ENCODE data around the gene SLC19A1.

Gene SLC19A1

DNA sequence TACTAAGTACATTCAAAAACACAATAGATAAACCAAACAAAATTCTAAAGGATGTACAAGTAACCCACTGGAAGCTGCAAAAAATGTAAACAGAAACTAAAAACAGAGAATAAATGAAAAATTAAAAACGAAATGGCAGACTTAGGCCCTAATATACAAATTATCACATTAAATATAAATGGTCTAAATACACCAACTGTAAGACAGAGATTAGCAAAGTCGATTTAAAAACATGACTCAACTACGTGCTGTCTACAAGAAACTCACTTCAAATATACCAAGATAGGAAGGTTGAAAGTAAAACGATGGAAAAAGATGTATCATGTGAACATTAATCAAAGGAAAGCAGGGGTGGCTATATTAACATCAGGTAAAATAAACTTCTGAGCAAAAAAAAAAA is 23.1 kb downstream of the SLC19A1 start:
- H3K27ac ChIP-seq (replicated peaks), result peak overlapping the region; percentile 84
- no peaks in the 10 kb centered on the region for H3K27me3 ChIP-seq (ENCODE audit: insufficient read depth, poor library complexity, severe bottlenecking)
- TF ChIP-seq, protein P1, sequence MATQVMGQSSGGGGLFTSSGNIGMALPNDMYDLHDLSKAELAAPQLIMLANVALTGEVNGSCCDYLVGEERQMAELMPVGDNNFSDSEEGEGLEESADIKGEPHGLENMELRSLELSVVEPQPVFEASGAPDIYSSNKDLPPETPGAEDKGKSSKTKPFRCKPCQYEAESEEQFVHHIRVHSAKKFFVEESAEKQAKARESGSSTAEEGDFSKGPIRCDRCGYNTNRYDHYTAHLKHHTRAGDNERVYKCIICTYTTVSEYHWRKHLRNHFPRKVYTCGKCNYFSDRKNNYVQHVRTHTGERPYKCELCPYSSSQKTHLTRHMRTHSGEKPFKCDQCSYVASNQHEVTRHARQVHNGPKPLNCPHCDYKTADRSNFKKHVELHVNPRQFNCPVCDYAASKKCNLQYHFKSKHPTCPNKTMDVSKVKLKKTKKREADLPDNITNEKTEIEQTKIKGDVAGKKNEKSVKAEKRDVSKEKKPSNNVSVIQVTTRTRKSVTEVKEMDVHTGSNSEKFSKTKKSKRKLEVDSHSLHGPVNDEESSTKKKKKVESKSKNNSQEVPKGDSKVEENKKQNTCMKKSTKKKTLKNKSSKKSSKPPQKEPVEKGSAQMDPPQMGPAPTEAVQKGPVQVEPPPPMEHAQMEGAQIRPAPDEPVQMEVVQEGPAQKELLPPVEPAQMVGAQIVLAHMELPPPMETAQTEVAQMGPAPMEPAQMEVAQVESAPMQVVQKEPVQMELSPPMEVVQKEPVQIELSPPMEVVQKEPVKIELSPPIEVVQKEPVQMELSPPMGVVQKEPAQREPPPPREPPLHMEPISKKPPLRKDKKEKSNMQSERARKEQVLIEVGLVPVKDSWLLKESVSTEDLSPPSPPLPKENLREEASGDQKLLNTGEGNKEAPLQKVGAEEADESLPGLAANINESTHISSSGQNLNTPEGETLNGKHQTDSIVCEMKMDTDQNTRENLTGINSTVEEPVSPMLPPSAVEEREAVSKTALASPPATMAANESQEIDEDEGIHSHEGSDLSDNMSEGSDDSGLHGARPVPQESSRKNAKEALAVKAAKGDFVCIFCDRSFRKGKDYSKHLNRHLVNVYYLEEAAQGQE (IDR thresholded peaks at IDR 0.05; ENCODE audit: insufficient replicate concordance, low read depth), result no peak
- TF ChIP-seq GABPA (IDR thresholded peaks at IDR 0.05; ENCODE audit: low read depth) (no peak), CTCF (IDR thresholded peaks at IDR 0.05; ENCODE audit: insufficient read depth, low read length) (no peak), SPI1 (IDR thresholded peaks at IDR 0.05; ENCODE audit: borderline replicate concordance, low read depth) (no peak), POLR2AphosphoS5 (IDR thresholded peaks at IDR 0.05; ENCODE audit: low read depth) (no peak)
- H3K4me3 ChIP-seq (replicated peaks; ENCODE audit: insufficient read depth, low read length), result no peak overlapping the region
- DNase-seq (ENCODE audit: low read depth in 1 of 2, low spot score in 1 of 2), result no peak

GRCh38 chr21:45518742-45519141 is 23.5 kb downstream of the SLC19A1 start:
- H3K4me3 ChIP-seq (replicated peaks; ENCODE audit: insufficient read depth, low read length), result no peak overlapping the region
- peak overlapping the region; percentile 84 for H3K27ac ChIP-seq (replicated peaks)

GRCh38 chr21:45517249-45518065 is 24.8 kb downstream of the SLC19A1 start:
- no peaks in the 10 kb centered on the region for H3K27me3 ChIP-seq (ENCODE audit: insufficient read depth, poor library complexity, severe bottlenecking)
- peak; percentile 77 to 82 for DNase-seq (ENCODE audit: low read depth in 1 of 2, low spot score in 1 of 2)
- peak overlapping the region; percentile 84 for H3K27ac ChIP-seq (replicated peaks)
- TF ChIP-seq, protein P1 (IDR thresholded peaks at IDR 0.05; ENCODE audit: insufficient replicate concordance, low read depth), result no peak
- no peak for TF ChIP-seq SPI1 (IDR thresholded peaks at IDR 0.05; ENCODE audit: borderline replicate concordance, low read depth)
- TF ChIP-seq CTCF (IDR thresholded peaks at IDR 0.05; ENCODE audit: insufficient read depth, low read length), result no peak
- peak; percentile 41; the same call in 1 of the 2 replicates for TF ChIP-seq POLR2AphosphoS5 (IDR thresholded peaks at IDR 0.05; ENCODE audit: low read depth)
- no peak for TF ChIP-seq GABPA (IDR thresholded peaks at IDR 0.05; ENCODE audit: low read depth)
- H3K4me3 ChIP-seq (replicated peaks; ENCODE audit: insufficient read depth, low read length), result no peak overlapping the region

More at GRCh38 chr21:45518742-45519141, 23.5 kb downstream of the SLC19A1 start:
- TF ChIP-seq GABPA (IDR thresholded peaks at IDR 0.05; ENCODE audit: low read depth) (no peak), SPI1 (IDR thresholded peaks at IDR 0.05; ENCODE audit: borderline replicate concordance, low read depth) (no peak), CTCF (IDR thresholded peaks at IDR 0.05; ENCODE audit: insufficient read depth, low read length) (no peak), POLR2AphosphoS5 (IDR thresholded peaks at IDR 0.05; ENCODE audit: low read depth) (no peak)
- TF ChIP-seq, protein P1 (IDR thresholded peaks at IDR 0.05; ENCODE audit: insufficient replicate concordance, low read depth), result no peak
- DNase-seq (ENCODE audit: low read depth in 1 of 2, low spot score in 1 of 2), result no peak
- no peaks in the 10 kb centered on the region for H3K27me3 ChIP-seq (ENCODE audit: insufficient read depth, poor library complexity, severe bottlenecking)

Measured in HL-60 (cell line).